Skin of body (tissue), 2 donors: ENCODE data around the gene HOXB3. TPM values are rescaled to one million over a fixed set of nuclear protein-coding genes. Genes with fewer than 3 reads are reported as not detected.
A peak's percentile ranks its signal among the peaks of the same experiment; 100 is the strongest.

Source experiments
- DNase-seq: peaks from one replicate; lab custom pipeline; 2025; lab: John Stamatoyannopoulos, UW
- total RNA-seq: library from RNA; depleted of rRNA; stranded (reverse); fragments of >200 nt; gene quantifications from one replicate; pipeline ENCODE4 v1.2.3, GENCODE V29; 2014

The HOXB3 gene
- total RNA-seq, 1 donor from 2014 or later = 8.4 TPM

DNA sequence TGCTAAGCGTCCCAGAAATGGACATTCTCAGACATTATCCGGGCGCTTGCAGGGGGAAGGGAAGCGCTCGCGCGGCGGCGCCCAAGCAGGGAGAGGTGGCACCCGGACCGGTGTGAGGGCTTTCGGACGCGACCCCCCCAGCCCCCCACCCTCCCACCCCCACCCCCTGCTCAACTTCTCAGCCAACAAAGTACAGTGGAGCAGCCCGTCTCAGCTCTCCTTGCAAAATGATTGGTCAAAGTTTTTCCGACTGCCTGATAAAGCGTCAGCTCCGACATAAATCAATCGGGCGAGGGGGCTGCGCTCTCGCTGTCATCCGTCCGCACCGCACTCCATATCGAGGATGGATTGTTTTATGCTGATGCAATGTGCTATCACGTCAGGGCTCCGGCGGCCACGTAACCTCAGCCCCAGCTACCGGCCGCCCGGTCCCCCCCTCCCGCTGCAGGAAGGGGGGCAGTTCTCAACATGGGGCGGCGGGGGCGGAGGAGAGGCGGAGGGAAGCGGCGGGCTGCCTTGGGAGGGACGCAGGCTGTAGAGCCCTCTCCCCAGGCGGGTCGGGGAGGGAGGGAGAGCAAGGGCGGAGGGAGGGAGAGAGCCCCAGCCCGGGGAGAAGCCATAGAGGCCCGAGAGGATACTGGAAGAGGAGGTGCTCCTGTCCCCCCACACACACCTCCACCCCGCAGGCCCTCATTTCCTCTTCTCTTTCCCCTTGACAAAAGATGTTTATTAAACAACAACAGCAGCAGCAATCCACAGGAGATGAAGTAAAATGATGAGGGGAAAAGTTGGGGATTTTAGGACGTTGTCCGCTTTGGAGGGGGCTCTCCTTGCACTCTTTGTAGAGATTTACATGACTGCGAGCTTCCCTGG lies 36.4 kb upstream of the HOXB3 start, which contains the start of gene HOXB9:
TSS of gene HOXB9 (minus strand) at position 114 of the 873 bp plus-strand sequence. CDS start at position 25, 89 bp downstream.
- DNase-seq = no peak

DNA sequence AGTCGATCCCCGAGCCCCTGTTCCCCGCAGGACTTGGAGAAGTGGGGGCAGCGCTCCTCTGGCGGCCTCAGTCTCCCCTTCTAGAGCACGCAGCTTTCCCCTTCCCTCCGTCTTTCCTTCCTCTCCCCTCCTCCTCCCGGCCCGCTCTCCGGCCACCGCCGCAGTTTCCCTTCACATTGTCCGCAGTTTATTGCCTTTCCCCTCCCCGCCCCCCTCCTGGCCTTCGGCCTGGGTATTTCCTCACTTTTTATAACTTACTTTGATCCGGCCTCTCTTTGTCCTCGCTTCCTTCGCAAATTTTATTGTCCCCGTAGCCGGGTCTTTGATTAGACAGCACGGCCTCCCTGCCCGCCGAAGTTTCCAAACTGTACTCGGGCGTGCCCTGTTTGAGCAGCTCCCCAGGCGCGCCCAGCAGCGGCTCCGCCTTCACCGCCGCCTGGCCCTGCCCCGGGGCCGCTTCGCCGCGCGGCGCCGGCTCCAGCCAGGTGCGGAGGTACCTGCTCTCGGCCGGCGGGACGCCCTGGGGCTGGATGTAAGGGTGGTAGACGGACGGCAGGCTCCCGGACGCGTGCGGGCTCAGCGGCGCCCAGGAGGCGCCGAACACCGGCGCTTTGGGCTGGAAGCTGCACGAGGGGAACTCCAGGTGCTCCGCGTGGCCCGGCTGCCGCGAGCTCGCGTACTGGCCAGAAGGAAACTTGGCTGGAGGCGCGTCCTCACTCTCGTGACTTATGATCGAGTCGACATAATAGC lies 35.6 kb upstream of the HOXB3 start:
- DNase-seq = no peak

DNA sequence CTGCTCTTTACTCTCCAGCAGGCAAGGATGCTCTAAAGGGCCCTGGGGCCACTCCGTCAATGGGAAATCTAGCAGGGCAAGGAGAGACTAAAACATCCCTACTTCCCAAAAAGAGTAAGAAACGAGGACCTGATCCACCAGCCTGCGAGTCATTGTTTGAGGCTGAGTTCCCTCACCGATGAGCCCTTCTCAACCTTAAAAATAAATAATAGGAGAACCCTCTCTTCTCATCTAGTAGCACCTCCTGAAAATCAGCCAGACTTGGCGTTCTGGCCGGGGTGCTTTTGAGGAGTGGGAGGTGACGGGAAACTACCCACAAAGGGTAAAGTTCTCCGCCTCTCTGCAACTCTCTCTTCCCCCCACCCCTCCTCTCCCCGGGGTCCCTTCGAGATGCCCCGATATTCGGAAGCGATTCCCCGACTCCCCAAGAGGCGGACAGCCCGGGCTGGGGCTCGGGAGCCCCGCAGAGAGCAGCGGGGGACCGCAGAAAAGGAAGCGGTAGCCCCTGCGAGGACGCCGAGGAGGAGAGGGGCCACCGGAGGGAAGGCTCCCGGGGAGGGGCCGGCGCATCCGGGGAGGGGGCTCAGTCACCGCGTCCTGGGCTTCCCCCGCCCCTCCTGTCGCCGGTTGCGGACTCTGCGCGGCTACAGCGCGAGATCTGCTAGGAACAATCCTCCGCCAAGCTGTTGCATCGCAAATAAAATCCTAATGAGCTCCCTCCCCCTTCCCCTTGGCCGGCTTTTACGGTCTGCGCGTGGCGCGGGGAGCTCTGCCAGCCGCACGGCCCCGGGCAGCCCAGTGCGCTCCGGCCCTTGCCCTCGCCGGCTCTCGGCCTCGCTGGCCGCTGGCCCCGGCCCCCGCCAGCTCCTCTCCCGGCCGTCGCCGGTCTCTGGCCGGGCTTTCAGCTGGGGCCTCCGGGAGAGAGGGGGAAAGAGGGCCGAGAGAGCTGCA lies 34.8 kb upstream of the HOXB3 start:
- no peak for DNase-seq

DNA sequence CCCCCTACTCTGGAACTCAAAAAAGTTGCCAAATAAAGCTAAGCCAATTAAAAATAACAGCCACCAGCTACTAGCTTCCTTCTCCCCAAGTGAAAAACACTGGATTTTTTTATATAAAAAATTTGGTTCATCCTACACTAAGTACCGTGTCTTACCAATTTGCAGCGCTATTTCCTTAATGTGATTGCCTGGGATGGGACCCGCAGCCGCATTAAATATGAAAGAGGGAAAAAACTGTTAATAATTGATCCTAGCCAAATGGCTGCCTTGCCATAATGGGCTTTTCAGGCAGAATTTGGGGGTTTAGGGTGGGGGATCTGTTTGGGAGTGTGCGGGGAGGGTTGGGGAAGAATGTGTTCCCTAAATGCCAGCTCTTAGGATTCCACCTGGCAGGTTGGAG lies 34.1 kb upstream of the HOXB3 start:
- DNase-seq = no peak

DNA sequence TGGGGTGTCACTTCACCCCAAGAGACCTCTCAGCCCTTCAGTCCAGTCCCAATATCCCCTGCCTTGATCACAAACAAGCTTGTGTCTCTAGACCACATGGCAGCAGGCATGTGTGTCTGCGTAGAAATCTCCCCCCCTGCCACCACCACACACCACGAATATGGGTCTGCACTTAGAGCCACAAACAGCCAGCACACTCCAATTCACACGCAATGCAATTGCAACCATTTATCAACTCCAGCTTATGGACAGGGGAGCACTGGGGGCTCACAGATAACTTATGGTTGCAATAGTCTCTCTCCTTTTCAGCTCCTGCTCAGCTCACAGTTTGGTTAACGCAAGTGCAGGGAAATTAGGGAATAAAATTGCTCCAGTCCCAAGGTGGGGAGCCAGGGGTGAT lies 33.5 kb upstream of the HOXB3 start:
- no peak for DNase-seq

DNA sequence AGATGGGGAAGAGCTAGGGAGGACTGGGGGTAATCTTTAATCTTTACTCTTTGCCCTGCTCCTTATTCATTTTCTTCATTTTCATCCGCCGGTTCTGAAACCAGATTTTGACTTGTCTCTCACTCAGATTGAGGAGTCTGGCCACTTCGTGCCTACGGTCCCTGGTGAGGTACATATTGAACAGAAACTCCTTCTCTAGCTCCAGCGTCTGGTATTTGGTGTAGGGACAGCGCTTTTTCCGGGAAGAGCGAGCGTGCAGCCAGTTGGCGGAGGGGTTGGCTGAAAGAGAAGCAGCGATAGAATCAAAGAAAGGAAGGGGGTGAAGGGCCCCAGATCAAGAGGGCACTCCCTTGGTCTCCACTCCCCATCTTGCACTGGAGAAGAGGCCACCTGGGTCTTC lies 32.8 kb upstream of the HOXB3 start:
- DNase-seq = no peak

DNA sequence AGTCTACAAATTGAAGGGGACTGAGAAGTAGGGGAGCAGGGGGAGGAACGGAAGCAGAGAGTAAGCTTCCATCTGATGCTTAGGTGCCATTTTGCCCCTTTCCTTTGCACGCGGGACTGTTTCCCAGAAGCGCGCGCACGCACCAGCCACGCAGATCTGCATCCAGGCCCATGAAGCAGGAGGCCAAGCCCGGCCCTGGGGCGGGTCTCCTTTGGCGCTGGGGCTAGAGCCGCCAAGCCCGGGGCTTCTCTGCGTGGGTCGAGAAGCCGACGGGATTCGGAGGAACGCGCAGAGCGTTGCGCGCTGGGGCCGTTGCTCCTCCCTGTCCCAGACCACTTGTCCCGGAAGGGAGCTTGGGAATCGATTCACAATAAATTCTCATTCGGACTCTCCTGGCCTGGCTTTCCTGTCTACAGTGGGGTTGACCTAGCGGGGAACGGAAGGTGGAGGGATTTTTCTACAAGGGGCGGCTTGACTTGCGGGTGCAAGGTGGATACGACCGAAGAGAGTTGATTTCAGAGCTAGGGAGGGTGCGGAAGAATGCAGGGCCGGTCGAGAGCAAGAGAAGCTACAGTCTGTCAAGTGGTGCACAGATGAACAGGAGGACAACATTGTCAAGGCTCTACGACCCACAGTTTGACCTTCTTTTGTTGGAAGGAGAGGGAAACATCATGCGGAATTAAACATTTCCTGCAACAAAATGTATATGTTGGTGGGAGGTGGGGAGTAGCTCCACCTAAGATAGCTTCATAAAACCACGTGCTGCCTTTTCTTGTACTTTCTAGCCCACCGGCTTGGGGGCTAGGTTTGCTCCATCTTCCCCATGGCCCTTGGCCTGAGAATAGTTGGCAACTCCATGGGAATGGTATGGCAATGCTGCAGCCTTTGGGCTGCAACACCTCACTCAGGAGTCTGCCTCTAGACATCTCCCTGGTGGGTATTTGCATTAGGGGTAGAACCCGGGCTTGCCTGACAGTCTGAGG lies 31.7 kb upstream of the HOXB3 start:
- no peak for DNase-seq

DNA sequence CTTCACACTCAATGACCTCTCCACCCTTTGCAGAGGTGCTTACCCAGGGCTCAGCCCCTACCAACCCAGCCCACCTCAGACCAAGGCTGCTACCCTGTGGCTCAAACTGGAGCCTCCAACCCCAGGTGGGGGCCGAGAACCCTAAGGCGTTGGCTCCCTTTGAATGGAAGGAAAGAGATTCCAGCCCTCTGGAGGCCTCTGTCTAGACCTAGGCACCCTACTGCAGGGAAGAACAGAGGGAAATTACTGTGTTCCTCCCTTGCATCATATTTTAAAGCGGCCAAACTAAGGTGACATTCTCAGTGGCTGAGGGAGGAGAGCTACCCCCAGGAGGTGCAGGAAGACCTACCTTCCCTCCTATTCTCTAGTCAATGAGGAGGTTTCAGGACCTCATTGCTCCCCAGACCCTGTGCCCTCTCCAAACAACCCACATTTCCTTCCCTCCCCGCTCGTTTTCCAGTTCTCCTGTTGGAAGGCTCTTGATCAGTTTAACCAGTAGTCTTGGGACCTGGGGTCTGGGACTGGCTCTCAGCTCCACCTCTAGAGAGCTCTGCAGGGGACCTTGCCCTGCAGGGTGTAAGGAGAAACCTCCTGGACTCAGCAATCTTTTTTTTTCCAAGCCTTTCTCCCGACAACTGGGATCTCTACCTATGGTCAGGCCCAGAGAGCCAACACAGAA lies 30.6 kb upstream of the HOXB3 start:
- DNase-seq = no peak

DNA sequence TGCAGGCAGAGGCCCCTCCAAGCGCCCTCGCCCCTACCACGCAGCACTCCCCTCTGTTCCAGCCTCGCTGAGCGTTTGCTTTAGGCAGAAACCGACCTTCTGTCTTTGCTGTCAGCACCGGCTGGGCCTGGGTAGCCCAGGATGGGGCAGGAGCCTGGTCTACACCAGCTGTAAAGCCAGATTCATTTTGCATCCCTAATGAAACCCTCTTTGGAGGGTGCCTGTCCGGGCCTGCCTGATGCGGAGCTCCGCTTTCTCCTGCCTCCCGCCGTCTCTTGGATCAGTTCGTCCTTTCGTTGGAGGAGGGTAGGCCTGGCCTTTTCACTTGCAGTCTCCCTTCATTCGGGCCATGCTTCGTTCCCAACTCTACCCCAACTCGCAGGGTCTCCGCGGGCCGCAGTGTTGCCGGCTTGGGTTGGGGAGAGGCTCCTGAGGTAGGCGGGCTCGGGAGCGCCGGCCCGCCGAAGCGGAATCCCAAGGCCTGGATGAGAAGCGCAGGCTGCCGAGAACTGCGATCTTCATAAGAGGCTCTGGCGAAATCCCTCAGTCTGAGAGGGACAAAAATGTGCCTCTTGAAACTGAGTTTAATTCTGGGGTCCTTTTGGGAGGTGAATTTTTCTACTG lies 29.9 kb upstream of the HOXB3 start:
- no peak for DNase-seq

DNA sequence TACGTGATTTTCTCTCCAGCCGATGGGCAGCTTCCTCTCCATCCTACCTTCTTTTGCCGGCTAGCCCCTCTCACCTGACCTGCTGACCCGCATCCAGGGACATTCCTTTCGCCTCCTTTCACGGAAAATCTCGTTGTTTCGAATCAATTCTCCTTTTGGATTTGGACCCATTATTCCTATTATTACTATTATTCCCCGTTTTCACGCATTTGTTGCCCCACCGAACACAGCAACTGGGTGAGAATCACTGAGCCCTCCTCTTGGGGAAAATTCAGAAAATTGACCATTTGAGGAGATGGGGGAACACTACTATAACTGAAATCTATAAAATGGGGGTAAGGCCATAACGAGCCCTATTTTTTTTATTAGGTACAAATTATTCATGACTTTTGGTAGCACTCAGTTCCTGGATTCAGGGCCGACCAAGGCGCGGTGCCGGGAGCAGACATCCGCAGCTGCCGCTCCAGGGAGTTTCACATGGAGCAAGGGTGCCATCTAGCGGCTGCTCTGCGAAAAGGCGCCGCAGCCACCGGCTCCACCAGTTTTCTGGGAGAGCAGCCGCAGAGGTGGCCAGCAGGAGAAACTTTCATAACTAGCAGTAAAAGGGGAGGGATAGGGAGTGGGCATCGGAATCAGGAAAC lies 28.3 kb upstream of the HOXB3 start:
- peak; percentile 82 for DNase-seq

DNA sequence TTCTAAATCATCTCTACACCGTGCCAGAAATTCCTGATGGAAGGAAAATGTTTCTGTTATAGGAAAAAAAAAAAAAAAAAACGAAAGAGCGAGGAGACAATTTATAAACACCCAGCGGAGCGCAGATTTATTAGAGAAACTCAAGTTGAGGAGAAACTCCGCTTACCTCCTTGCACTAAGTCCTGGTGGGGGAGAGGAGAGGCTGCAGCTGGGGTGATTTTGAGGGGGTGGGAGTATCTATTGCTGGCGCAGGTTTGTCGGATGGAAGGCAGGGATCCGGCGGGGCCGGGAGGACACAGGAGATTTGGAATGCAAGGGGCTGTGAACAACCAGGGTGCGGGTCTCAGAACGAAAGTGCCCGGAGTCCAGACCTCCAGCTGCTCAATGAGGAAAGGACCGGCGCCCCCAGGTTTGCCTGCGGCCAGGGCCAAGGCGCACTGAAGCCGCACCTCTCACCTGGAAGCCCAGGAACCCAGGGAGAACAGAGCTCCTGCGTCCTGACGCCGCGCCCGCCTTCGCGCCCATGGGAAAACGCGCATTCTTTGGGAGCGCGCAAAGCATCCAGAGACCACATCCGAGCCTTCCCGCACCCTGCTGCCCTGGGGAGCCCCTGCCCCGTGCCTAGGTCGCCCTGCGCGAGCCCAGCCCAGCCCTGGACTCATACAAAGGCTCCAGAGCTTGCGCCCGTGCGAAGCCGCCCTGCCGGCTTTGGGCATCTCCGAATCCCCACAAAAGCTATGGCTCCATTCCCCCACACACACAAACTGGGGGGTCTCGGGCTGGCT lies 27.6 kb upstream of the HOXB3 start:
- no peak for DNase-seq

DNA sequence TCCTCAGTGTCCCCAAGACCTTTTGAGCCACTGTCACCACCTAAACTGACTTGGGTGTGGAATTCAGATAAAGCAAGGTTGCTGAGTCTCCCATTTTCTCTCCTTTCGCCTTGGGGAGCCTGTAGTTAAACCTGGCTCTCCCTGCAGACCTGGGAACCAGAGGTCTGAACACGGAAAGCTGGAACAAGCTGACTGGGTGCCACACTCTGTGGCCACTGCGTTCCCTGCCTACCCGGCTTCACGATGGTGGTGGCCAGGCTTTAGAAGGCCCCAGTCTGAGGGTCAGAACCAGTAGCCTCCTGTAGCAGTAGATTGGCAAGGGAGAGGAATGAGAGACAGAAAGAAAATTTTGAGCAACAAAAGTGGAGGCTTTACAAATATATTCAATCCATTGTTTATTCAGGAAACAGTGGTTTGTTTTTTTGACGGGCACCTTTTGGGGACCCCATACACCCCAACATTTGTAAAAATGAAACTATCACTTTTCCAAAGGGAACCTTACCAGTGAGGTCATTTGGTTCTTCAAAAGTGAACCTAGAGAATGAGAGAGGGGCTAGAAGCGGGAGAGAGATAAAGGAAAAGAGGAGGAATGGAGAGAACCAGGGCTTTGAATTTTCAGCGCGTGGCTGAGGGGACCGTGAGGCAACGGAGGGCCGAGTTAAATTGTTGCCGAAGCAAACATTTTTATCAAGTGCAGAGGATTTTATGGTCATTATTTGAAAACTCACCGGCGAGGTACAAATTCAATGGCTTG lies 26.9 kb upstream of the HOXB3 start:
- no peak for DNase-seq

DNA sequence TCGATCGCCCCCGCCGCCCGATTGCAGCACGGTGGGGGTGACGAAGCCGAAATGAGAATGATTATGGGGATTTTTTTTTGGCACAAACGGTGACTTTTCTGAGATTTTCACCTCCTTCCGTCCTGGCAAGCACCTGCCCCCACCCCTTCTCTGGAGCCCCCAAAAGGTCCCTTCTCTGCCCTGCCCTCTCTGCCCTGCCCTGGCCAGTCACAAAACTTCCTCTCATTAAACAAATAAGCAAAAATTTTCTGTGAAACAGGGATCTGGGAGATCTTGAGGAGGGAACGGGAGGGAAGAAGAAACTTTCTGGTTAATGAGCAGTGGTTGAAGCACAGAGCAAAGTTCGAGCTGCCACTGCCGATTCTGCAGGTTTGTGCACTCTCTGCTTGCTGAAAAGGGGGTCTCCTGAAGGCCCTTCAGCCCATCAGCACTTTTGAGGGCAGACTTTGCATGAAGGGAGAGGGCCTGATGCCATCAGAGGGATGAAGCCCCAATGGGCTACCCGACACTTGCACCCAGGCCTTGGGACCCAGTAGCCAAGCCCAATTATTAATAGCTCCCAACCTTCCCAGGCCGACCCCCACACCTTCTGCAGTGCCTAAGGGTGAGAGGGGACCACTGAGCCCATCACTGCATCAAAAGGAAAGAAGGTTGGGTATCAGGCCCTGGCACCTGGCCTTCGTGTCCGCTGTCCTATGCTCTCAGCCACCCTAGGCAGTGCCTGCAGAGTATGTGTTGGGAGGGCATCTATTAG lies 26.1 kb upstream of the HOXB3 start:
- DNase-seq = no peak

DNA sequence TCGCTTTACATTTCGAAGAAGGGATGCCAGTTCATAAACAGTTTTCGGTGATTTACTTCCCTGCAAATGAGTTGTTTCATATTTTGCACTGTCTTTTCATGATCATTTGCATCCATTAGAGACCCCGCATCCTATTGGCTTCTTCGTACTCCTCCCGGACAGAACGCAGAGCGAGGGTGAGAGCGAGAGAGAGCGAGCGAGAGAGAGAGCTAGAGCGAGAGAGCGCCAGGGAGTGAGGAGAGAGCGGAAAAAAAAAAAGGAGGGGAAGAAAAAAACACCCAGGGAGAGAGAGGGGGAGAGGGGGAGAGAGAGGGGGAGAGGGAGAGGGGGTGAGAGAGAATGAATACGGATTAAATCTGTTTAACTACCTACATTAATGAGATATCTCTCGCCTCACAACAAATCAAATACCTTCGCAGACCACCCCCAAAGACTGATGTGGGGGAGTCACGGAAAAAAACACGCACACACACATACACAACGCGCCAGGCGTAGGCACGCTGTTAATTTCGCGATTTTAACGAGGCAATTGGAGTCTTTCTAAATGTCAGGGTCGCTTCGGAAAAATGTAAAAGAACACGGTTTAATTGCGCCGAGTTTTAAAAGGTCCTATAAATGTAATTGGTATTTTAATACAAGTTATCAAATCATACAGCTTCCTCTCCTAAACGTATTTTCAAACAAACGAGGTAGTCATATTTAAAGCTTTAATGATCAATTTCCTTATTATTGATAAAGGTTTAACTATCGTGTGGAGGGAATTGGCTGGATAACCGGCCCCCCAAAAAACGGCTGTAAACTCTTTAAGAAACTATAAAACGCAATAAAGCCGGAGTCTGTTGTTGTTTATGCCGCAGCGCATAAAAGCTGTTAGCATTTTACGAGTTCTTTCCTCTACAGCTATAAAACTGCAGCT lies 25.3 kb upstream of the HOXB3 start, which contains the start of gene HOXB8:
TSS of gene HOXB8 (minus strand) at position 246 of the 916 bp plus-strand sequence. CDS start 588 bp downstream, outside the sequence.
- DNase-seq = peak; percentile 26
